ENCODE results near the gene SPATA32. TPM values are rescaled to one million over a fixed set of nuclear protein-coding genes. Genes with fewer than 3 reads are reported as not detected.

Gene SPATA32
- polyA plus RNA-seq, 4 donors = 0.04 to 0.32 TPM; not detected in 2

- Histone ChIP-seq H3K4me3 (ENCODE audit: low read depth in 1 of 3, low read length in 3 of 3) (no peak overlapping the region), H3K27me3 (ENCODE audit: control insufficient read depth in 3 of 3, insufficient read depth in 3 of 3, low read length in 3 of 3) (no peaks in the 10 kb centered on the region), H3K4me1 (ENCODE audit: control insufficient read depth in 3 of 3, insufficient read depth in 2 of 3, low read depth in 1 of 3, low read length in 2 of 3) (peaks cover 2 to 7% (median 5%) of the 10 kb centered on the region in 3 donors), H3K27ac (ENCODE audit: low read depth in 1 of 3, low read length in 2 of 3) (no peak overlapping the region), H3K9me3 (ENCODE audit: control insufficient read depth in 2 of 2, insufficient read depth in 1 of 2, low read depth in 1 of 2, low read length in 1 of 2) (no peaks in the 10 kb centered on the region), H3K36me3 (ENCODE audit: control insufficient read depth in 3 of 3, insufficient read depth in 2 of 3, low read depth in 1 of 3, low read length in 3 of 3) (peaks cover 18 to 74% (median 30%) of the 10 kb centered on the region in 3 donors)
- WGBS, 3 donors = 79 to 88% (median 84%) methylated on average over 12 to 13 of the region's 13 CpGs
- FAIRE-seq = no peak
- DNase-seq = no peak
These were observed 9.0 kb upstream of the SPATA32 start for GRCh38 chr17:45270828-45271418.

GRCh38 chr17:45269912-45270311 is 8.0 kb upstream of the SPATA32 start:
- DNase-seq = no peak
- 84 to 89% (median 87%) methylated on average over 7 of the region's 7 CpGs for WGBS, 3 donors
- Histone ChIP-seq H3K4me3 (ENCODE audit: low read depth in 1 of 3, low read length in 3 of 3) (no peak overlapping the region), H3K36me3 (ENCODE audit: control insufficient read depth in 3 of 3, insufficient read depth in 2 of 3, low read depth in 1 of 3, low read length in 3 of 3) (peaks cover 18 to 77% (median 30%) of the 10 kb centered on the region in 3 donors), H3K27ac (ENCODE audit: low read depth in 1 of 3, low read length in 2 of 3) (no peak overlapping the region), H3K4me1 (ENCODE audit: control insufficient read depth in 3 of 3, insufficient read depth in 2 of 3, low read depth in 1 of 3, low read length in 2 of 3) (peaks cover 2 to 15% (median 7%) of the 10 kb centered on the region in 3 donors), H3K9me3 (ENCODE audit: control insufficient read depth in 2 of 2, insufficient read depth in 1 of 2, low read depth in 1 of 2, low read length in 1 of 2) (no peaks in the 10 kb centered on the region), H3K27me3 (ENCODE audit: control insufficient read depth in 3 of 3, insufficient read depth in 3 of 3, low read length in 3 of 3) (no peaks in the 10 kb centered on the region)
- FAIRE-seq = no peak

GRCh38 chr17:45267436-45268055 is 5.7 kb upstream of the SPATA32 start:
- peaks cover 15 to 82% (median 24%) of the 10 kb centered on the region in 3 donors for H3K36me3 ChIP-seq (ENCODE audit: control insufficient read depth in 3 of 3, insufficient read depth in 2 of 3, low read depth in 1 of 3, low read length in 3 of 3)
- H3K27me3 ChIP-seq (ENCODE audit: control insufficient read depth in 3 of 3, insufficient read depth in 3 of 3, low read length in 3 of 3) = no peaks in the 10 kb centered on the region
- no peak for DNase-seq
- H3K9me3 ChIP-seq (ENCODE audit: control insufficient read depth in 2 of 2, insufficient read depth in 1 of 2, low read depth in 1 of 2, low read length in 1 of 2) = no peaks in the 10 kb centered on the region
- FAIRE-seq = no peak
- 93 to 95% (median 94%) methylated on average over 10 of the region's 10 CpGs for WGBS, 3 donors
- no peak overlapping the region for H3K27ac ChIP-seq (ENCODE audit: low read depth in 1 of 3, low read length in 2 of 3)
- H3K4me3 ChIP-seq (ENCODE audit: low read depth in 1 of 3, low read length in 3 of 3) = no peak overlapping the region
- H3K4me1 ChIP-seq (ENCODE audit: control insufficient read depth in 3 of 3, insufficient read depth in 2 of 3, low read depth in 1 of 3, low read length in 2 of 3) = peaks cover 10 to 36% (median 19%) of the 10 kb centered on the region in 3 donors

GRCh38 chr17:45266372-45266926 is 4.6 kb upstream of the SPATA32 start:
- no peak for FAIRE-seq
- Histone ChIP-seq H3K36me3 (ENCODE audit: control insufficient read depth in 3 of 3, insufficient read depth in 2 of 3, low read depth in 1 of 3, low read length in 3 of 3) (peaks cover 15 to 79% (median 21%) of the 10 kb centered on the region in 3 donors), H3K27me3 (ENCODE audit: control insufficient read depth in 3 of 3, insufficient read depth in 3 of 3, low read length in 3 of 3) (no peaks in the 10 kb centered on the region)

GRCh38 chr17:45265821-45266220 is 3.9 kb upstream of the SPATA32 start:
- Histone ChIP-seq H3K27ac (ENCODE audit: low read depth in 1 of 3, low read length in 2 of 3) (peak overlapping the region; percentile 69 to 83 (median 69)), H3K36me3 (ENCODE audit: control insufficient read depth in 3 of 3, insufficient read depth in 2 of 3, low read depth in 1 of 3, low read length in 3 of 3) (peaks cover 15 to 75% (median 18%) of the 10 kb centered on the region in 3 donors), H3K4me1 (ENCODE audit: control insufficient read depth in 3 of 3, insufficient read depth in 2 of 3, low read depth in 1 of 3, low read length in 2 of 3) (peaks cover 12 to 47% (median 23%) of the 10 kb centered on the region in 3 donors), H3K4me3 (ENCODE audit: low read depth in 1 of 3, low read length in 3 of 3) (no peak overlapping the region), H3K27me3 (ENCODE audit: control insufficient read depth in 3 of 3, insufficient read depth in 3 of 3, low read length in 3 of 3) (no peaks in the 10 kb centered on the region), H3K9me3 (ENCODE audit: control insufficient read depth in 2 of 2, insufficient read depth in 1 of 2, low read depth in 1 of 2, low read length in 1 of 2) (no peaks in the 10 kb centered on the region)
- peak; percentile 78 to 95 for DNase-seq
- 9 to 56% (median 33%) methylated on average over 1 of the region's 1 CpG for WGBS, 3 donors
- FAIRE-seq = no peak

More at GRCh38 chr17:45266372-45266926, 4.6 kb upstream of the SPATA32 start:
- H3K4me3 ChIP-seq (ENCODE audit: low read depth in 1 of 3, low read length in 3 of 3) = no peak overlapping the region
- no peaks in the 10 kb centered on the region for H3K9me3 ChIP-seq (ENCODE audit: control insufficient read depth in 2 of 2, insufficient read depth in 1 of 2, low read depth in 1 of 2, low read length in 1 of 2)
- no peak for DNase-seq
- H3K27ac ChIP-seq (ENCODE audit: low read depth in 1 of 3, low read length in 2 of 3) = peak overlapping the region; percentile 38 to 69 (median 69)
- WGBS, 3 donors = 92 to 93% (median 92%) methylated on average over 13 of the region's 13 CpGs
- H3K4me1 ChIP-seq (ENCODE audit: control insufficient read depth in 3 of 3, insufficient read depth in 2 of 3, low read depth in 1 of 3, low read length in 2 of 3) = peaks cover 12 to 44% (median 23%) of the 10 kb centered on the region in 3 donors

GRCh38 chr17:45264988-45265387 is 3.1 kb upstream of the SPATA32 start:
- peak overlapping the region; percentile 36 to 83 (median 69) for H3K27ac ChIP-seq (ENCODE audit: low read depth in 1 of 3, low read length in 2 of 3)
- no peak overlapping the region for H3K4me3 ChIP-seq (ENCODE audit: low read depth in 1 of 3, low read length in 3 of 3)
- DNase-seq = peak; percentile 61 to 83
- no peak for FAIRE-seq
- H3K27me3 ChIP-seq (ENCODE audit: control insufficient read depth in 3 of 3, insufficient read depth in 3 of 3, low read length in 3 of 3) = no peaks in the 10 kb centered on the region
- H3K36me3 ChIP-seq (ENCODE audit: control insufficient read depth in 3 of 3, insufficient read depth in 2 of 3, low read depth in 1 of 3, low read length in 3 of 3) = peaks cover 11 to 67% (median 14%) of the 10 kb centered on the region in 3 donors
- H3K4me1 ChIP-seq (ENCODE audit: control insufficient read depth in 3 of 3, insufficient read depth in 2 of 3, low read depth in 1 of 3, low read length in 2 of 3) = peaks cover 12 to 47% (median 23%) of the 10 kb centered on the region in 3 donors
- WGBS, 3 donors = 16 to 68% (median 37%) methylated on average over 8 of the region's 8 CpGs
- no peaks in the 10 kb centered on the region for H3K9me3 ChIP-seq (ENCODE audit: control insufficient read depth in 2 of 2, insufficient read depth in 1 of 2, low read depth in 1 of 2, low read length in 1 of 2)

- Histone ChIP-seq H3K9me3 (ENCODE audit: control insufficient read depth in 2 of 2, insufficient read depth in 1 of 2, low read depth in 1 of 2, low read length in 1 of 2) (no peaks in the 10 kb centered on the region), H3K4me3 (ENCODE audit: low read depth in 1 of 3, low read length in 3 of 3) (no peak overlapping the region), H3K4me1 (ENCODE audit: control insufficient read depth in 3 of 3, insufficient read depth in 2 of 3, low read depth in 1 of 3, low read length in 2 of 3) (peaks cover 12 to 47% (median 23%) of the 10 kb centered on the region in 3 donors), H3K27me3 (ENCODE audit: control insufficient read depth in 3 of 3, insufficient read depth in 3 of 3, low read length in 3 of 3) (no peaks in the 10 kb centered on the region), H3K36me3 (ENCODE audit: control insufficient read depth in 3 of 3, insufficient read depth in 2 of 3, low read depth in 1 of 3, low read length in 3 of 3) (peaks cover 5 to 62% (median 13%) of the 10 kb centered on the region in 3 donors), H3K27ac (ENCODE audit: low read depth in 1 of 3, low read length in 2 of 3) (peak overlapping the region; percentile 14 to 83 (median 69))
- 71 to 92% (median 82%) methylated on average over 14 of the region's 14 CpGs for WGBS, 3 donors
- FAIRE-seq (no peak), DNase-seq (no peak)
These were observed 2.5 kb upstream of the SPATA32 start for GRCh38 chr17:45264430-45264829.

GRCh38 chr17:45263477-45263860 is 1.6 kb upstream of the SPATA32 start:
- peaks cover 3 to 52% (median 8%) of the 10 kb centered on the region in 3 donors for H3K36me3 ChIP-seq (ENCODE audit: control insufficient read depth in 3 of 3, insufficient read depth in 2 of 3, low read depth in 1 of 3, low read length in 3 of 3)
- H3K4me3 ChIP-seq (ENCODE audit: low read depth in 1 of 3, low read length in 3 of 3) = no peak overlapping the region
- peak overlapping the region in 1 of 3 donors; percentile 37 for H3K27ac ChIP-seq (ENCODE audit: low read depth in 1 of 3, low read length in 2 of 3)
- no peaks in the 10 kb centered on the region for H3K27me3 ChIP-seq (ENCODE audit: control insufficient read depth in 3 of 3, insufficient read depth in 3 of 3, low read length in 3 of 3)
- no peaks in the 10 kb centered on the region for H3K9me3 ChIP-seq (ENCODE audit: control insufficient read depth in 2 of 2, insufficient read depth in 1 of 2, low read depth in 1 of 2, low read length in 1 of 2)
- DNase-seq (peak in 1 of 2 donors; percentile 68), FAIRE-seq (no peak)
- H3K4me1 ChIP-seq (ENCODE audit: control insufficient read depth in 3 of 3, insufficient read depth in 2 of 3, low read depth in 1 of 3, low read length in 2 of 3) = peaks cover 12 to 47% (median 23%) of the 10 kb centered on the region in 3 donors
- 56 to 67% (median 66%) methylated on average over 7 of the region's 7 CpGs for WGBS, 3 donors
